Neutrophil (primary cell): ENCODE data around the gene CCDC27.

Experiments used
- H3K27ac ChIP-seq: fragments of 200-600 bp; sonication (generic); 2 replicates; pipeline ENCODE4 v1.5.1; 2016; ENCODE audit warnings: mild to moderate bottlenecking, moderate library complexity
- H3K27me3 ChIP-seq: fragments of 200-600 bp; sonication (generic); 2 replicates; pipeline ENCODE4 v1.6.0; 2016; ENCODE audit warnings: mild to moderate bottlenecking
- H3K36me3 ChIP-seq: fragments of 200-600 bp; sonication (generic); 2 replicates; pipeline ENCODE4 v1.5.1; 2017
- H3K4me1 ChIP-seq, 2 experiments: fragments of 200-600 bp in 1 of 2; sonication (generic) in 1 of 2; 1 replicate in 1 of 2; 2 replicates in 1 of 2; pipeline versions ENCODE4 v1.5.1 to v1.6.1; 2013 to 2016; ENCODE audit warnings: low read depth in 1 of 2, low read length in 1 of 2, mild to moderate bottlenecking in 1 of 2, moderate library complexity in 1 of 2; ENCODE audit not compliant: control insufficient read depth in 1 of 2, insufficient read depth in 1 of 2
- H3K4me3 ChIP-seq, 2 experiments: fragments of 200-600 bp in 1 of 2; sonication (generic) in 1 of 2; 1 replicate in 1 of 2; 2 replicates in 1 of 2; pipeline ENCODE4 v1.5.1; 2013 to 2016; ENCODE audit warnings: low read depth in 1 of 2, low read length in 1 of 2, mild to moderate bottlenecking in 1 of 2, moderate library complexity in 1 of 2
- H3K9me3 ChIP-seq: fragments of 200-600 bp; sonication (generic); 2 replicates; pipeline ENCODE4 v1.5.1; 2016
- TF ChIP-seq, protein P1 (sequence below): fragments of 200-600 bp; sonication (generic); IDR thresholded peaks from 2 replicates; pipeline ENCODE4 v1.5.1; 2016; ENCODE audit warnings: antibody characterized with exemption

CCDC27 gene

DNA sequence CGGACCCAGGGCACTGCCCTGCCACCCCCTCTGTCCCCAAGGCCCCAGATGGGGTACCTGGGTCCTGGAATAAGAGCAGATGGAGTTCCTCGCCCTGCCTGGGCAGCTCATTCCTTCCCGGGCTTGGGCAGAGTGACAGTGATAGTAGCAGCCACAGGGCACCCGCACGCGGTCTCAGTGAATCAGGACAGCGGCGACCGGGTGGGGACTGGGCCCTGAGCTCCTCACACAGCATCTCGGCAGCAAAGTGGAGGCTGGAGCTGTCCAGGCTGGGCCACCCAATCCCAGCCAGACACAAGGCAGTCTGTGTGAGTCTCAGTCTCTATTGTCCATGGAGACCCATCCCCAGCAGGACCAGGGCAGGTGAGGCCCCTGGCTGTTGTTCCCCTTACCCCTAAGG is 37.4 kb upstream of the CCDC27 start:
- Histone ChIP-seq H3K27me3 (peaks cover 50% of the 10 kb centered on the region), H3K9me3 (no peaks in the 10 kb centered on the region), H3K27ac (no peak overlapping the region), H3K4me1 (peaks cover 0 to 6% of the 10 kb centered on the region in 2 experiments), H3K36me3 (no peaks in the 10 kb centered on the region), H3K4me3 (no peak overlapping the region)
- TF ChIP-seq, protein P1, sequence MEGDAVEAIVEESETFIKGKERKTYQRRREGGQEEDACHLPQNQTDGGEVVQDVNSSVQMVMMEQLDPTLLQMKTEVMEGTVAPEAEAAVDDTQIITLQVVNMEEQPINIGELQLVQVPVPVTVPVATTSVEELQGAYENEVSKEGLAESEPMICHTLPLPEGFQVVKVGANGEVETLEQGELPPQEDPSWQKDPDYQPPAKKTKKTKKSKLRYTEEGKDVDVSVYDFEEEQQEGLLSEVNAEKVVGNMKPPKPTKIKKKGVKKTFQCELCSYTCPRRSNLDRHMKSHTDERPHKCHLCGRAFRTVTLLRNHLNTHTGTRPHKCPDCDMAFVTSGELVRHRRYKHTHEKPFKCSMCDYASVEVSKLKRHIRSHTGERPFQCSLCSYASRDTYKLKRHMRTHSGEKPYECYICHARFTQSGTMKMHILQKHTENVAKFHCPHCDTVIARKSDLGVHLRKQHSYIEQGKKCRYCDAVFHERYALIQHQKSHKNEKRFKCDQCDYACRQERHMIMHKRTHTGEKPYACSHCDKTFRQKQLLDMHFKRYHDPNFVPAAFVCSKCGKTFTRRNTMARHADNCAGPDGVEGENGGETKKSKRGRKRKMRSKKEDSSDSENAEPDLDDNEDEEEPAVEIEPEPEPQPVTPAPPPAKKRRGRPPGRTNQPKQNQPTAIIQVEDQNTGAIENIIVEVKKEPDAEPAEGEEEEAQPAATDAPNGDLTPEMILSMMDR = no peak

GRCh38 chr1:3716351-3716750 is 35.9 kb upstream of the CCDC27 start:
- TF ChIP-seq, protein P1 = no peak
- Histone ChIP-seq H3K27ac (no peak overlapping the region), H3K27me3 (peaks cover 43% of the 10 kb centered on the region), H3K4me3 (no peak overlapping the region), H3K36me3 (no peaks in the 10 kb centered on the region), H3K9me3 (no peaks in the 10 kb centered on the region), H3K4me1 (peaks cover 0 to 9% of the 10 kb centered on the region in 2 experiments)

DNA sequence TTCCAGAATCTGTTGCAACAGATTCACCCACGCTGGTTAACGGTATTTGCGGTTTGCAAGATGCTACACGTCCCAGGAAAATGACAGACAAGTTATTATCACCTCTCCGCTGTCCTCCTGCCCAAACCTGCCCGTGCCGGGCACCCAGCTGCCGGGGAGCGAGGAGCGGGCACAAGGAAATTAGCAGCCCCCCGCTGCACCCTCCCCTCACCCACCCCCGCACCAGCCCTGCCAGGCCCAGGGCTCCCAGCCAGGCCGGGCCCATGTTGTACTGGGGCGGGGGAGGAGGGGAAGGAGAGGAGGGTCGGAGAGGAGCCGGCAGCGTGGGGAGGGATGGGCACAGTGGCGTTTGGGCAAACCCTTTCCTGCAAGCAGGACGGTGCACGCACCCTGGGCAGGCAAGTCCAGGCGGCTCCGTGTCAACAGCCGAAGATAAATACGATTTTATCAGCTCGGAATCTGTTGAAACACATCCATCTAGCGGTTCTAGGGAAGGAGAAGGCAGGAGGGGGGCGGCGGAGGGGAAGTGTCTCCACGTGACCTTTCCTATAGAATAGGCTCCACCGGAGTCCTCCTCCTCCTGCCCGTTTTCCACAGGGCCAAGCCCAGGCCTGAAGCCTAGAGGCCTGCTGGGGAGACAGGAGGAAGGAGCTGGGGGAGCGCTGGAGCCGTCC is 35.1 kb upstream of the CCDC27 start:
- Histone ChIP-seq H3K27me3 (peaks cover 37% of the 10 kb centered on the region), H3K4me3 (no peak overlapping the region), H3K9me3 (no peaks in the 10 kb centered on the region), H3K27ac (no peak overlapping the region), H3K4me1 (peaks cover 0 to 9% of the 10 kb centered on the region in 2 experiments), H3K36me3 (no peaks in the 10 kb centered on the region)
- TF ChIP-seq, protein P1 = no peak

DNA sequence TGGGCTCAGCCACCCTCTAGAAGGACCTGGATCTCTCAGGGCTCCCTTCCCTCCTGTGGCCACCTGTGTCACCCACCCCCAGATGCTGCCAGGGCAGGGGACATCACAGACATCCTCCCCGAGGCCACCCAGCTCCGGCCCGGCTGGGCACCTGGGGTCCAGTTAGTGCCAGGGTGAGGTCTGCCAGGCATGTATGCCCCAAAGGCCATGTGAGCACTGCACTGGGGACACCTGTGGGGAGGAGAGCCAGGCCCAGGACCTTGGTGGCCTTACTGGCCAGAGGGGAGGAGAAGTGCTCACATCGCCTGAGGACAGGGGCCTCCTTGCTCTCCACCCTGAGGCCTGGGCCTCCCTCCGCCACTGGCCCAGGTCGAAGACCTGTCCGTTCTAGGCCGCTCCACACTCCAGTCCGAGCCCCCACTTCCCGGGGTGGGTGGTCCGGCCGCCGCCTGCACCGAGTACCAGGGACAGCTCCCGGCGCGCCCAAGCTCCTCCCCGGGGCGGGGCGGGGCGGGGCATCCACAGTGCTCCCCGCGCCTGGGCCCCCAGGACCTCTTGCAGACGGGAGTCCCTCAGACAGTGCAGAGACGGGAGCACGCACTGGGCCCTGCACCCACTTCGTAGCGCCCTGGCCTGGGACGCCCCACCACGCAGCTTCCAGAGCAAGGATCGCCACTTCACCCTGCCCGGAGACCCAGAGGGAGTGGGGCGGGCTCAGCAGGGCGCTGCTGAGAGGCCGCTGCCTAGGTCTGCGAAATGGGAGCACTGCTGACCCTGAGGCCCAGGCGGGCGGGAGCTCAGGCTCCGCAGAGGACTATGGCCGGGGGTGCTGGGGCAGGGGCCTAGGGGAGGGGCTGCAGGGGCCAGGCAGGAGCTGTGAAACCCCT is 34.3 kb upstream of the CCDC27 start:
- Histone ChIP-seq H3K9me3 (no peaks in the 10 kb centered on the region), H3K27me3 (peaks cover 37% of the 10 kb centered on the region), H3K4me3 (no peak overlapping the region), H3K36me3 (no peaks in the 10 kb centered on the region), H3K4me1 (peaks cover 0 to 9% of the 10 kb centered on the region in 2 experiments), H3K27ac (no peak overlapping the region)
- TF ChIP-seq, protein P1 = no peak

- Histone ChIP-seq H3K36me3 (no peaks in the 10 kb centered on the region), H3K4me1 (peaks cover 0 to 9% of the 10 kb centered on the region in 2 experiments), H3K27me3 (peaks cover 37% of the 10 kb centered on the region), H3K9me3 (no peaks in the 10 kb centered on the region), H3K4me3 (no peak overlapping the region), H3K27ac (no peak overlapping the region)
- TF ChIP-seq, protein P1 = no peak
These were observed 33.5 kb upstream of the CCDC27 start for GRCh38 chr1:3718764-3719163.
